HEK293 (cell line): ENCODE measurements around the gene LLGL2.
A peak's percentile ranks its signal among the peaks of the same experiment; 100 is the strongest.

ENCODE experiments used
- CTCF ChIA-PET: fragments of 350-600 bp; formaldehyde crosslinking; extraction: SDS; loops from one replicate; lab custom pipeline; 2021; ENCODE audit warnings: antibody characterized with exemption; lab: Yijun Ruan, JAX
- POLR2A ChIA-PET: fragments of 300-600 bp; formaldehyde crosslinking; extraction: SDS; loops from one replicate; lab custom pipeline; 2020; ENCODE audit warnings: antibody characterized with exemption, inconsistent platforms; lab: Yijun Ruan, JAX
- H3K27ac ChIP-seq: fragments of 200-500 bp; sonication (Bioruptor generic); 2 replicates; pipeline ENCODE4 v1.5.1; 2014; ENCODE audit warnings: low read depth, low read length, control low read depth, inconsistent platforms; ENCODE audit errors: extremely low read depth
- H3K36me3 ChIP-seq, 2 experiments: fragments of 200-500 bp in 1 of 2; sonication (Bioruptor generic) in 1 of 2; 1 replicate in 1 of 2; 2 replicates in 1 of 2; pipeline ENCODE4 v1.5.1; 2014 to 2017; ENCODE audit warnings: inconsistent platforms in 2 of 2, low read length in 2 of 2; ENCODE audit not compliant: control insufficient read depth in 2 of 2, insufficient read depth in 1 of 2
- H3K4me1 ChIP-seq: fragments of 200-500 bp; sonication (Bioruptor generic); 2 replicates; pipeline ENCODE4 v1.5.1; 2014; ENCODE audit warnings: mild to moderate bottlenecking, low read length, inconsistent platforms; ENCODE audit not compliant: control insufficient read depth, insufficient read depth
- H3K4me3 ChIP-seq: 2 replicates; pipeline ENCODE4 v1.5.1; 2011; ENCODE audit warnings: low read depth, mild to moderate bottlenecking, control low read depth, low read length, moderate library complexity
- H3K9me3 ChIP-seq: fragments of 200-500 bp; sonication (Bioruptor generic); 2 replicates; pipeline ENCODE4 v1.5.1; 2014; ENCODE audit warnings: low read depth, low read length, inconsistent platforms; ENCODE audit not compliant: control insufficient read depth, insufficient read depth
- BCL11A ChIP-seq: fragments of 450-650 bp; formaldehyde crosslinking; IDR thresholded peaks from 2 replicates; pipeline ENCODE4 v1.5.1; 2016; ENCODE audit warnings: low read depth, missing biosample characterization, missing genetic modification characterization
- BCL6B ChIP-seq: fragments of 450-650 bp; formaldehyde crosslinking; IDR thresholded peaks from 2 replicates; pipeline ENCODE4 v1.5.1; 2017; ENCODE audit warnings: missing biosample characterization, missing genetic modification characterization
- GFI1B ChIP-seq: fragments of 450-650 bp; formaldehyde crosslinking; IDR thresholded peaks from 2 replicates; pipeline ENCODE4 v1.5.1; 2016; ENCODE audit warnings: missing biosample characterization, missing genetic modification characterization
- HIC1 ChIP-seq: fragments of 450-650 bp; formaldehyde crosslinking; IDR thresholded peaks from 2 replicates; pipeline ENCODE4 v1.5.1; 2016; ENCODE audit warnings: missing biosample characterization, missing genetic modification characterization
- KLF8 ChIP-seq: fragments of 450-650 bp; formaldehyde crosslinking; IDR thresholded peaks from 2 replicates; pipeline ENCODE4 v1.5.1; 2016; ENCODE audit warnings: missing biosample characterization, missing genetic modification characterization
- PRDM1 ChIP-seq: fragments of 450-650 bp; formaldehyde crosslinking; IDR thresholded peaks from 2 replicates; pipeline ENCODE4; 2016; ENCODE audit warnings: missing biosample characterization, missing genetic modification characterization
- ZBTB17 ChIP-seq: fragments of 450-650 bp; formaldehyde crosslinking; IDR thresholded peaks from 2 replicates; pipeline ENCODE4 v1.5.1; 2016; ENCODE audit warnings: missing biosample characterization, missing genetic modification characterization
- ZNF169 ChIP-seq: fragments of 450-650 bp; formaldehyde crosslinking; IDR thresholded peaks from 2 replicates; pipeline ENCODE4 v1.5.1; 2016; ENCODE audit warnings: missing biosample characterization, missing genetic modification characterization
- ZNF184 ChIP-seq: fragments of 450-650 bp; IDR thresholded peaks from 2 replicates; pipeline ENCODE4 v1.5.1; 2018; ENCODE audit warnings: missing biosample characterization, mild to moderate bottlenecking, missing genetic modification characterization
- ZNF202 ChIP-seq: fragments of 450-650 bp; formaldehyde crosslinking; IDR thresholded peaks from 2 replicates; pipeline ENCODE4 v1.5.1; 2016; ENCODE audit warnings: missing biosample characterization, missing genetic modification characterization, borderline replicate concordance
- ZNF223 ChIP-seq: fragments of 450-650 bp; formaldehyde crosslinking; IDR thresholded peaks from 2 replicates; pipeline ENCODE4 v1.5.1; 2016; ENCODE audit warnings: missing biosample characterization, missing genetic modification characterization
- ZNF311 ChIP-seq: fragments of 450-650 bp; formaldehyde crosslinking; IDR thresholded peaks from 2 replicates; pipeline ENCODE4 v1.5.1; 2017; ENCODE audit warnings: missing biosample characterization, missing genetic modification characterization, borderline replicate concordance
- ZNF341 ChIP-seq: fragments of 450-650 bp; formaldehyde crosslinking; IDR thresholded peaks from 2 replicates; pipeline ENCODE4; 2016; ENCODE audit warnings: low read depth, missing biosample characterization, missing genetic modification characterization
- ZNF37A ChIP-seq: fragments of 450-650 bp; IDR thresholded peaks from 2 replicates; pipeline ENCODE4 v1.5.1; 2018; ENCODE audit warnings: missing biosample characterization, missing genetic modification characterization
- ZNF596 ChIP-seq: fragments of 450-650 bp; IDR thresholded peaks from 2 replicates; pipeline ENCODE4 v1.5.0; 2018; ENCODE audit warnings: missing biosample characterization, mild to moderate bottlenecking, missing genetic modification characterization, moderate library complexity
- ZNF639 ChIP-seq: fragments of 450-650 bp; formaldehyde crosslinking; IDR thresholded peaks from 2 replicates; pipeline ENCODE4 v1.5.1; 2016; ENCODE audit warnings: missing biosample characterization, missing genetic modification characterization
- ZNF664 ChIP-seq: fragments of 450-650 bp; formaldehyde crosslinking; IDR thresholded peaks from 2 replicates; pipeline ENCODE4 v1.5.1; 2016; ENCODE audit warnings: missing biosample characterization, missing genetic modification characterization
- ZNF704 ChIP-seq: fragments of 450-650 bp; formaldehyde crosslinking; IDR thresholded peaks from 2 replicates; pipeline ENCODE4 v1.5.1; 2016; ENCODE audit warnings: missing biosample characterization, missing genetic modification characterization
- ZNF830 ChIP-seq: fragments of 450-650 bp; IDR thresholded peaks from 2 replicates; pipeline ENCODE4 v1.5.0; 2018; ENCODE audit warnings: missing biosample characterization, missing genetic modification characterization, low read depth, mild to moderate bottlenecking, moderate library complexity
- ZXDB ChIP-seq: fragments of 450-650 bp; formaldehyde crosslinking; IDR thresholded peaks from 2 replicates; pipeline ENCODE4 v1.5.1; 2016; ENCODE audit warnings: missing biosample characterization, missing genetic modification characterization
- TF ChIP-seq, protein P1 (sequence below): fragments of 450-650 bp; formaldehyde crosslinking; IDR thresholded peaks from 2 replicates; pipeline ENCODE4 v1.5.1; 2017; ENCODE audit warnings: missing biosample characterization, missing genetic modification characterization

The LLGL2 gene

DNA sequence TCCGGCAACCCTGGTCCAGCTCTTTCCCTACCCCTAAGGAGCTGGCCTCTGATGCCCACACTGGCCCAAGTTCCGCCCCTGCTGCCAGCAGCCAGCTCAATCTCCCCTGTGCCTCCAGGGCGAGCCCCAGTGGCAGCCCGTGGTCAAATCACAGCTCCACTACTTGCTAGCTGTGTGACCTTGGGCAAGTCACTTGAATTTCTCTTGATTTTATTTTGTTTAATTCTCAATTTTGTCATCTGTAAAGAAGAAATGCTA, 20.4 kb upstream of the LLGL2 start:
- ChIA-PET POLR2A (interaction anchor here (0.8 kb wide), 1 partner anchor 11 kb away, joined by 3 read pairs; the partner anchor contains the start of gene TSEN54), CTCF (interaction anchor here (0.6 to 3.9 kb wide), 7 partner anchors 13 to 244 kb away, joined by 3 to 20 read pairs (median 3); partner anchors contain the start of genes TMEM94 and TSEN54)
- H3K36me3 ChIP-seq = peaks cover 0 to 89% of the 10 kb centered on the region in 2 experiments; a peak in 2 of 3 replicates
- TF ChIP-seq ZNF639 (tag by site-specific recombination) (no peak), ZNF37A (tag by site-specific recombination) (no peak), ZXDB (tag by site-specific recombination) (no peak), ZNF169 (no peak), KLF8 (tag by site-specific recombination) (no peak), ZNF202 (tag by site-specific recombination) (no peak), ZNF311 (no peak)
- H3K27ac ChIP-seq = no peak overlapping the region
- no peaks in the 10 kb centered on the region for H3K9me3 ChIP-seq
- no peaks in the 10 kb centered on the region for H3K4me1 ChIP-seq
- no peak overlapping the region for H3K4me3 ChIP-seq

- POLR2A ChIA-PET = interaction anchor here (0.7 to 0.8 kb wide), 2 partner anchors 11 to 14 kb away, joined by 3 read pairs; partner anchors contain the start of gene TSEN54
- CTCF ChIA-PET = interaction anchor here (0.6 to 3.9 kb wide), 9 partner anchors 12 to 579 kb away, joined by 3 to 20 read pairs (median 3); partner anchors contain the start of genes GRB2, TMEM94 and TSEN54
- no peaks in the 10 kb centered on the region for H3K4me1 ChIP-seq
These were observed 19.9 kb upstream of the LLGL2 start for GRCh38 chr17:75505640-75506039.

DNA sequence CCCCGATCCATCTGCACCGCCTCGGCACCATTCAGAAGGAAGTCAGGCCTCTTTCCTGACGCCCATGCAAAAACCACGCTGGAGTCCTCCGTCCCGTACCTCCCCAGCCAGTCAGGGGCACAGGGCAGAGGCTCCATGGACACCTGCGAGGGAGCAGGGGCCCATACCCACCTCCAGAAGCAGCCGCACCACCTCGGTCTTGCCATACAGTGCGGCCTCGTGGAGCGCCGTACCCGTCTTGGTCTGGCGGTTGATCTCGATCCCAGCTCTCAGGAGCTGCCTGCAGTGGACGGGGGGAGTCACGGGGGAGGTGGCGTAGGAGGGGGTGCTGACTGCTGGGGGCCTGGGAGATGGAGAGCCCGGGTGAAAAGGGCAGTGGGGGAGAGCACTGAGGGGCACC, 19.4 kb upstream of the LLGL2 start:
- Histone ChIP-seq H3K4me1 (no peaks in the 10 kb centered on the region), H3K9me3 (no peaks in the 10 kb centered on the region), H3K27ac (no peak overlapping the region), H3K4me3 (no peak overlapping the region), H3K36me3 (peaks cover 0 to 82% of the 10 kb centered on the region in 2 experiments; a peak in 2 of 3 replicates)
- TF ChIP-seq ZNF341 (tag by site-specific recombination) = no peak
- TF ChIP-seq KLF8 (tag by site-specific recombination) = no peak
- no peak for TF ChIP-seq ZNF596 (tag by site-specific recombination)
- no peak for TF ChIP-seq ZNF704 (tag by site-specific recombination)
- ChIA-PET CTCF (interaction anchor here (0.7 to 3.9 kb wide), 5 partner anchors 11 to 578 kb away, joined by 3 to 20 read pairs (median 4); partner anchors contain the start of genes GRB2 and TSEN54), POLR2A (interaction anchor here (0.7 kb wide), 1 partner anchor 14 kb away, joined by 3 read pairs; no protein-coding TSS in a partner anchor)

More at GRCh38 chr17:75505640-75506039, 19.9 kb upstream of the LLGL2 start:
- Histone ChIP-seq H3K36me3 (peaks cover 0 to 85% of the 10 kb centered on the region in 2 experiments; a peak in 2 of 3 replicates), H3K27ac (no peak overlapping the region)
- TF ChIP-seq PRDM1 (tag by site-specific recombination) = no peak
- no peak for TF ChIP-seq ZNF223 (tag by site-specific recombination)
- TF ChIP-seq GFI1B (tag by site-specific recombination) = no peak
- TF ChIP-seq, all 188 proteins: peak for 0
- Histone ChIP-seq H3K9me3 (no peaks in the 10 kb centered on the region), H3K4me3 (no peak overlapping the region)

GRCh38 chr17:75506888-75507287, 18.6 kb upstream of the LLGL2 start:
- Histone ChIP-seq H3K4me1 (no peaks in the 10 kb centered on the region), H3K36me3 (peaks cover 0 to 80% of the 10 kb centered on the region in 2 experiments; a peak in 2 of 3 replicates), H3K9me3 (no peaks in the 10 kb centered on the region), H3K4me3 (no peak overlapping the region), H3K27ac (no peak overlapping the region)
- ChIA-PET POLR2A (no interaction called here), CTCF (no interaction called here)
- TF ChIP-seq ZBTB17 (no peak), ZNF830 (tag by site-specific recombination) (no peak), BCL6B (no peak), HIC1 (0 out of 2 replicates have a peak, but pooled peaks have one; percentile 40), ZNF664 (tag by site-specific recombination) (no peak), BCL11A (tag by site-specific recombination) (no peak), ZNF184 (tag by site-specific recombination) (no peak)
- TF ChIP-seq, protein P1, sequence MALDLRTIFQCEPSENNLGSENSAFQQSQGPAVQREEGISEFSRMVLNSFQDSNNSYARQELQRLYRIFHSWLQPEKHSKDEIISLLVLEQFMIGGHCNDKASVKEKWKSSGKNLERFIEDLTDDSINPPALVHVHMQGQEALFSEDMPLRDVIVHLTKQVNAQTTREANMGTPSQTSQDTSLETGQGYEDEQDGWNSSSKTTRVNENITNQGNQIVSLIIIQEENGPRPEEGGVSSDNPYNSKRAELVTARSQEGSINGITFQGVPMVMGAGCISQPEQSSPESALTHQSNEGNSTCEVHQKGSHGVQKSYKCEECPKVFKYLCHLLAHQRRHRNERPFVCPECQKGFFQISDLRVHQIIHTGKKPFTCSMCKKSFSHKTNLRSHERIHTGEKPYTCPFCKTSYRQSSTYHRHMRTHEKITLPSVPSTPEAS = no peak
